ENCODE data around the gene CTXN1. TPM values are rescaled to one million over a fixed set of nuclear protein-coding genes. Genes with fewer than 3 reads are reported as not detected.

CTXN1 gene
- total and polyA plus RNA-seq, 2 of the 4 experiments (the other 2 are of a cell fraction), result 0.36 to 7.4 TPM

GRCh38 chr19:7910321-7911161, 15.4 kb downstream of the CTXN1 start:
- ChIA-PET POLR2A (ENCODE audit: unreplicated experiment) (no interaction called here), CTCF (no interaction called here)
- no peak for DNase-seq
- in situ Hi-C loops (cut with MboI; ENCODE audit: low sequenced_read_pairs) (no loop called here), intact Hi-C loops (cut with micrococcal nuclease) (no loop called here), dilution Hi-C loops (cut with HindIII; ENCODE audit: low sequenced_read_pairs, unreplicated experiment) (no loop called here)
- no peak overlapping the region for H3K23ac ChIP-seq (ENCODE audit: low read depth, low read length)
- H2AFZ ChIP-seq (replicated peaks; ENCODE audit: low read length, poor library complexity), result no peak overlapping the region
- H3K4me2 ChIP-seq (ENCODE audit: low read depth, low read length), result no peak overlapping the region
- no peak overlapping the region for H2BK120ac ChIP-seq (ENCODE audit: low read depth, low read length)
- WGBS, 2 experiments (ENCODE audit: extremely low coverage in 2 of 2, insufficient read length in 1 of 2), result 92% methylated on average over 24 of the region's 54 CpGs; no CpG with 5 or more reads in 1 of the 2 experiments
- peaks cover 35% of the 10 kb centered on the region for H4K20me1 ChIP-seq (ENCODE audit: insufficient read depth, low read length)
- H4K5ac ChIP-seq (ENCODE audit: low read depth, low read length), result no peak overlapping the region
- no peak overlapping the region for H2BK15ac ChIP-seq (ENCODE audit: low read depth, low read length)
- H3K4ac ChIP-seq (ENCODE audit: low read depth, low read length), result no peak overlapping the region
- no peak overlapping the region for H3K56ac ChIP-seq (ENCODE audit: extremely low read depth, insufficient read depth, low read length)
- H3K9me3 ChIP-seq (ENCODE audit: control insufficient read depth, insufficient read depth, low read length), result no peaks in the 10 kb centered on the region
- no peak overlapping the region for H3K4me3 ChIP-seq (ENCODE audit: insufficient read depth, low read depth, low read length)
- H3K14ac ChIP-seq (replicated peaks; ENCODE audit: low read depth, low read length), result no peak overlapping the region
- no peak overlapping the region for H2AK5ac ChIP-seq (ENCODE audit: low read depth, low read length)
- peaks cover 3% of the 10 kb centered on the region for H3K27me3 ChIP-seq (ENCODE audit: control insufficient read depth, insufficient read depth, low read length)
- H3K4me1 ChIP-seq (ENCODE audit: control insufficient read depth, insufficient read depth, low read length), result no peaks in the 10 kb centered on the region
- H3K27ac ChIP-seq (ENCODE audit: insufficient read depth, low read length), result no peak overlapping the region
- no peak overlapping the region for H2BK20ac ChIP-seq (ENCODE audit: low read depth, low read length)
- no peak overlapping the region for H4K91ac ChIP-seq (ENCODE audit: insufficient read depth, low read depth, low read length)
- BruUV-seq (replicated peaks), result no TSS peak
- H2BK5ac ChIP-seq (ENCODE audit: low read depth, low read length, poor library complexity, severe bottlenecking), result no peak overlapping the region
- no peak overlapping the region for H2AK9ac ChIP-seq (replicated peaks; ENCODE audit: low read depth, low read length, poor library complexity)
- H3K9ac ChIP-seq (ENCODE audit: low read depth, low read length), result no peak overlapping the region
- no peak overlapping the region for H4K8ac ChIP-seq (ENCODE audit: low read depth in 2 of 2, low read length in 2 of 2)
- no peaks in the 10 kb centered on the region; the same call in 1 of the 2 replicates for H3K9me1 ChIP-seq (ENCODE audit: insufficient read depth, low read length)
- H3K36me3 ChIP-seq (ENCODE audit: control insufficient read depth, insufficient read depth, low read length), result peaks cover 34% of the 10 kb centered on the region
- H3K18ac ChIP-seq (ENCODE audit: low read depth, low read length), result no peak overlapping the region
- peaks cover 2 to 24% of the 10 kb centered on the region in 2 experiments; a peak in 3 of 4 replicates for H3K79me1 ChIP-seq (ENCODE audit: low read depth in 1 of 2, low read length in 2 of 2)
- no peak for ATAC-seq (ENCODE audit: low read depth)
- no peak for TF ChIP-seq RCOR1 (IDR thresholded peaks at IDR 0.05; ENCODE audit: insufficient replicate concordance, low read length)
- no peak for TF ChIP-seq RFX5 (IDR thresholded peaks at IDR 0.05; ENCODE audit: low read depth, low read length)
- TF ChIP-seq RAD21 (IDR thresholded peaks at IDR 0.05; ENCODE audit: low read length), result no peak
- TF ChIP-seq MAZ (IDR thresholded peaks at IDR 0.05; ENCODE audit: borderline replicate concordance, low read depth, low read length), result no peak
- TF ChIP-seq MAFK (IDR thresholded peaks at IDR 0.05; ENCODE audit: low read depth, low read length), result no peak
- no peak for TF ChIP-seq CHD1 (IDR thresholded peaks at IDR 0.05; ENCODE audit: low read depth, low read length)
- TF ChIP-seq BHLHE40 (IDR thresholded peaks at IDR 0.05; ENCODE audit: low read depth, low read length), result no peak
- no peak for TF ChIP-seq FOS (IDR thresholded peaks at IDR 0.05; ENCODE audit: low read depth, low read length)
- TF ChIP-seq ELK1 (IDR thresholded peaks at IDR 0.05; ENCODE audit: borderline replicate concordance, low read depth, low read length), result no peak
- TF ChIP-seq USF2 (IDR thresholded peaks at IDR 0.05; ENCODE audit: low read depth, low read length), result no peak
- TF ChIP-seq CEBPB (IDR thresholded peaks at IDR 0.05; ENCODE audit: low read depth, low read length), result no peak
- no peak for TF ChIP-seq CTCF (conservative IDR thresholded peaks at IDR 0.05; ENCODE audit: low read depth, low read length)
- no peak for TF ChIP-seq POLR2A (IDR thresholded peaks at IDR 0.05; ENCODE audit: low read depth, low read length)
- no peak for TF ChIP-seq MXI1 (IDR thresholded peaks at IDR 0.05; ENCODE audit: borderline replicate concordance, low read depth, low read length)
- no peak for TF ChIP-seq NFE2L2 (IDR thresholded peaks at IDR 0.05; ENCODE audit: low read depth, low read length)

All from IMR-90 (cell line).